ENCODE results near the gene GATA5. TPM values are rescaled to one million over a fixed set of nuclear protein-coding genes. Genes with fewer than 3 reads are reported as not detected.

The GATA5 gene
- total and polyA plus RNA-seq, 2 donors (not counting 3 experiments of a cell fraction or from before 2014, with no cell fraction given) = not detected

GRCh38 chr20:62493886-62494285 lies 18.1 kb upstream of the GATA5 start:
- no peak for DNase-seq (ENCODE audit: low read depth, low spot score)
- Histone ChIP-seq H2AFZ (ENCODE audit: low read depth, low read length) (no peak overlapping the region), H3K9ac (replicated peaks; ENCODE audit: extremely low read depth, insufficient read depth, low read length) (no peak overlapping the region), H3K36me3 (ENCODE audit: control insufficient read depth in 2 of 2, extremely low read depth in 1 of 2, insufficient read depth in 2 of 2, low read length in 2 of 2) (no peaks in the 10 kb centered on the region), H3K4me1 (ENCODE audit: control insufficient read depth, extremely low read depth, insufficient read depth, low read length) (no peaks in the 10 kb centered on the region), H3K27me3 (ENCODE audit: control insufficient read depth in 2 of 2, insufficient read depth in 2 of 2, low read length in 2 of 2) (no peaks in the 10 kb centered on the region), H3K79me2 (ENCODE audit: control insufficient read depth, insufficient read depth, low read length) (no peaks in the 10 kb centered on the region), H4K20me1 (replicated peaks; ENCODE audit: control insufficient read depth, extremely low read depth, insufficient read depth, low read length) (no peaks in the 10 kb centered on the region), H3K4me3 (replicated peaks in 1 of 3; ENCODE audit: insufficient read depth in 1 of 3, low read depth in 1 of 3, low read length in 3 of 3) (no peak overlapping the region), H3K9me1 (replicated peaks; ENCODE audit: control insufficient read depth, extremely low read depth, insufficient read depth, low read length) (no peaks in the 10 kb centered on the region), H3K4me2 (ENCODE audit: insufficient read depth, low read length) (no peak overlapping the region), H3K27ac (ENCODE audit: insufficient read depth, low read depth, low read length) (no peak overlapping the region), H3K9me3 (replicated peaks; ENCODE audit: control insufficient read depth, insufficient read depth, low read length) (no peaks in the 10 kb centered on the region)
- TF ChIP-seq MAX (IDR thresholded peaks at IDR 0.05; ENCODE audit: insufficient read depth, insufficient read length) (no peak), FOS (IDR thresholded peaks at IDR 0.05; ENCODE audit: borderline replicate concordance, insufficient read depth, low read length) (no peak), JUN (IDR thresholded peaks at IDR 0.05; ENCODE audit: borderline replicate concordance, insufficient read depth, insufficient read length, low read depth) (no peak), POLR2A (IDR thresholded peaks at IDR 0.05; ENCODE audit: low read depth, low read length) (no peak), EZH2 (IDR thresholded peaks at IDR 0.05; ENCODE audit: borderline replicate concordance, low read depth, low read length, severe bottlenecking) (no peak), POLR2AphosphoS5 (IDR thresholded peaks at IDR 0.05; ENCODE audit: insufficient read depth, low read depth, low read length) (no peak), MYC (IDR thresholded peaks at IDR 0.05; ENCODE audit: low read depth, low read length) (no peak), GATA2 (IDR thresholded peaks at IDR 0.05; ENCODE audit: insufficient read depth, insufficient read length, low read depth, low read length) (no peak), CTCF (IDR thresholded peaks at IDR 0.05; ENCODE audit: extremely low read depth in 1 of 2, insufficient read depth in 1 of 2, low read depth in 1 of 2, low read length in 2 of 2) (no peak)
- dilution Hi-C loops (cut with MboI; ENCODE audit: extremely low pct_ligation_motif_present, low sequenced_read_pairs) = no loop called here
- intact Hi-C loops (cut with micrococcal nuclease) = no loop called here
- POLR2A ChIA-PET = no interaction called here
- BruUV-seq (replicated peaks) = no TSS peak
- CTCF ChIA-PET = interaction anchor here (1.3 to 1.4 kb wide), 4 partner anchors 12 to 297 kb away, joined by 3 to 6 read pairs (median 5); no protein-coding TSS in a partner anchor
- no peak for FAIRE-seq

Data from endothelial cell of umbilical vein (primary cell).